Mesodermal cell (in vitro differentiated cells): Measurements from ENCODE around the gene GLS.

Source experiments
- H3K27ac ChIP-seq: 2 replicates; pipeline ENCODE4 v1.7.0; 2013; ENCODE audit warnings: mild to moderate bottlenecking, low read depth, low read length, moderate library complexity; ENCODE audit not compliant: severe bottlenecking
- H3K36me3 ChIP-seq: 2 replicates; pipeline ENCODE4 v1.7.1; 2013; ENCODE audit warnings: mild to moderate bottlenecking, low read length, moderate library complexity; ENCODE audit not compliant: control insufficient read depth, insufficient read depth
- H3K4me1 ChIP-seq: one replicate; pipeline ENCODE4 v1.7.1; 2013; ENCODE audit warnings: mild to moderate bottlenecking, low read length; ENCODE audit not compliant: insufficient read depth, control insufficient read depth, poor library complexity, severe bottlenecking
- H3K4me3 ChIP-seq: 2 replicates; pipeline ENCODE4 v1.7.0; 2013; ENCODE audit warnings: low read length, control low read depth, mild to moderate bottlenecking; ENCODE audit not compliant: insufficient read depth, poor library complexity, severe bottlenecking; ENCODE audit errors: extremely low read depth
- H3K9me3 ChIP-seq: 2 replicates; pipeline ENCODE4 v1.7.1; 2013; ENCODE audit warnings: mild to moderate bottlenecking, low read length, moderate library complexity; ENCODE audit not compliant: control insufficient read depth
- WGBS, 2 experiments: methylation state at CpG; one replicate each; pipeline ENCODE4 v1.1.5; 2013; ENCODE audit warnings: missing lambda C conversion rate in 2 of 2; ENCODE audit not compliant: insufficient coverage in 2 of 2; 5-methylcytosine and 5-hydroxymethylcytosine counted together

Gene GLS

DNA sequence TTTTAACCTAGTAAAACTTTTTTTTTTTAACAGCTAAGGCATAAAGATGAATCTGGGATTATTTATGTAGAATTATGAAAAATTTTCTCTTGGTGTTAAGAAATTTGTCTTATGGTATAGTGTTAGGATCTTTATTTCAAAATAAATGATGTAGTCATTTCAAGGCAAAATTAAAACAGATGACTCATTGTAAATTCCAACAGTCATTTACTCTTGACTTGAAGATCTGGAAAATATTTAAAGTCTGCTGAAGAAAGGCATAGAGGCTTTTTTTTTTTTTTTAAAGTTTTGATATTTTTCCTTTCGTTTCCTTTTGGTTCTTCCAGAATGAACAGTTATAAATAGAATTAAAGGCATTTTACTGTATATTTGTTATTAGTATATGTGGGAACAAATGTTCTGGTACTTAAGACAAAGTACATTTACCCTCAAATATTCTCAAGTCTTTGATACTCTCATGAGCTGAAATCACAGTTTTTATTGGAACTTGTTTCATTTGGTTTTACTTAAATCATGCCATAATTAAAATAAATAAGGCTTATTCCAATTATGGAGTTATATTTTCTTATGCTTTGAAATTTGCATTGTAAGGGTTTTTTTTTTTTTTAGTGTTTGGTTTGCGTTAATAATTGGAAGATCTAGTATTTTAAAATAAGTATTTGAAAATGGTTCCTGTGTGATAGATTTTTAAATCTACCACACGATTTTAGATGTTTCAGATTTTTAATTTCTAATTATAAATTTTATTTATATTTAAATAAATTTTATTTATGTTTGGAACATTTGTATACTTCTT, 29.9 kb downstream of the GLS start:
- H3K4me1 ChIP-seq, result peaks cover 6% of the 10 kb centered on the region
- no CpG with 5 or more reads among the region's 3 CpGs for WGBS, 2 experiments
- no peak overlapping the region for H3K4me3 ChIP-seq
- H3K9me3 ChIP-seq, result no peaks in the 10 kb centered on the region
- peaks cover 47% of the 10 kb centered on the region for H3K36me3 ChIP-seq
- no peak overlapping the region for H3K27ac ChIP-seq

DNA sequence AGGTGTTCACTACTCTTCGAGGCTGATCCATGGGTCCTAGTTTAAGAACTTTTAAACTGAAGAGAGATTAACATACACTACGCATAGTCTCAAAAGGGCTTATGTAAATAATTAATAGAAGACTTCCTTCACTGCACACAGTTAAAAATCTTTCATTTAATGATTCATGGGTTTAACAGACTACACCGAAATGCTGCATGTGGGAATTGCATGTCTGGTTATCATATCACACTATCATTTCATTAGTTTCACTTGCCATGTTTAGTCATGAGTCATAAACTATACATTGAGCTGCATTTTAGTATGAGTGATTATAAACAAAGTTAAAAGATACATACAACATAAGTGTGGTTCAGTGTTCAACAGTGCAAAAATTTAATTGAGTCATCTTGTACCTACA, 31.2 kb downstream of the GLS start:
- no peak overlapping the region for H3K27ac ChIP-seq
- H3K4me1 ChIP-seq, result peaks cover 6% of the 10 kb centered on the region
- whole genome bisulfite sequencing, 2 experiments, result 100% methylated on average over 1 of the region's 3 CpGs
- no peak overlapping the region for H3K4me3 ChIP-seq
- peaks cover 59% of the 10 kb centered on the region for H3K36me3 ChIP-seq
- H3K9me3 ChIP-seq, result no peaks in the 10 kb centered on the region

DNA sequence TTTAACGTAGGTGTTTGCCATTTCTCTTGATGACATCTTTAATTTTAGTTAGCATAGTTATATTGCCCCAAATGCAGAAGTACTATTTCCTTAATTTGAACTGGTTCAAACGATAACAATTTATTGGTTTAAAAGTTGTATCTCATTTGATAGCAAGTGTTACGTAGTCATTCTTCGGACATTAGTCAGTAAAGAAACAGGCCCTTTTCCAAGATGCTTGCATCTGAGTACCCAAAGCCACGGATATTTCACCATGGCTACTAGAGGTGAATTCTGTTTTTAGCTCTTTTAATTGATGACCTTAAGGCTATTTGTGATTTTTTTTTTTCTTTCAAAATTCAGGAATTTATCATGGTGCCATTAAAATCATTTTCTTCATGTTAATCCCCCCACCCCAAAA, 32.1 kb downstream of the GLS start:
- WGBS, 2 experiments, result 94 to 100% methylated on average over 3 of the region's 5 CpGs
- Histone ChIP-seq H3K4me1 (peaks cover 6% of the 10 kb centered on the region), H3K4me3 (no peak overlapping the region), H3K27ac (no peak overlapping the region), H3K36me3 (peaks cover 65% of the 10 kb centered on the region), H3K9me3 (no peaks in the 10 kb centered on the region)

DNA sequence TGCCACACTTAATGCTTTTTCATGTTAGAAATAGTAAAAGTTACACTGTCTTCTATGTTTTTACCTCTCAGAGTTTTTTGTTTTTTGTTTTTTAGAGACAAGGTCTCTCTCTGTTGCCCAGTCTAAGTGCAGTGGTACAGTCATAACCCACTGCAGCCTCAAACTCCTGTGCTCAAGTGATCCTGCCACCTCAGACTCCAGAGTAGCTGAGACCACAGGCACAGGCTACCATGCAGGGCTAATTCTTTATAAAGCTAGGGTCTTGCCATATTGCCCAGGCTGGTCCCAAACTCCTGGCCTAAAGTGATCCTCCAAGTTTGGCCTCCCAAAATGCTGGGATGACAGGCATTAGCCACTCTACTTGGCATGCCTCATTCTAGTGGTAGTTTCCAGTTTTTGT, 33.1 kb downstream of the GLS start:
- Histone ChIP-seq H3K27ac (no peak overlapping the region), H3K4me3 (no peak overlapping the region), H3K36me3 (peaks cover 66% of the 10 kb centered on the region), H3K4me1 (peaks cover 6% of the 10 kb centered on the region), H3K9me3 (no peaks in the 10 kb centered on the region)

DNA sequence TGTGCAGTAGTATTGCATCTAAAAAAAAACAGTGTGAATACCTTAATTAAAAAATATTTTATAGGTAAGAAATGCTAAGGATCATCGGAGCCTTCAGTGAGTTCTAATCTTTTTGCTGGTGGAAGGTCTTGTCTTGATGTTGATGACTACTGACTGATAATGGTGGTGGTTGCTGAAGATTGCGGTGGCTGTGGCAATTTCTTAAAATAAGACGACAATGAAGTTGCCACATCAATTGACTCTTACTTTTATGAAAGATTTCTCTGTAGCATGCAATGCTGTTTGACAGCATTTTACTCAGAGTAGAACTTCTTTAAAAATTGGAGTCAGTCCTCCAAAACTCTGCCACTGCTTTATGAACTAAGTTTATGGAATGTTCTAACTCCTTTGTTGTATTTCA, 36.2 kb downstream of the GLS start:
- H3K27ac ChIP-seq, result no peak overlapping the region
- peaks cover 3% of the 10 kb centered on the region for H3K4me1 ChIP-seq
- peaks cover 61% of the 10 kb centered on the region for H3K36me3 ChIP-seq
- 100% methylated on average over 1 of the region's 3 CpGs; no CpG with 5 or more reads in 1 of the 2 experiments for WGBS, 2 experiments
- no peaks in the 10 kb centered on the region for H3K9me3 ChIP-seq
- no peak overlapping the region for H3K4me3 ChIP-seq

DNA sequence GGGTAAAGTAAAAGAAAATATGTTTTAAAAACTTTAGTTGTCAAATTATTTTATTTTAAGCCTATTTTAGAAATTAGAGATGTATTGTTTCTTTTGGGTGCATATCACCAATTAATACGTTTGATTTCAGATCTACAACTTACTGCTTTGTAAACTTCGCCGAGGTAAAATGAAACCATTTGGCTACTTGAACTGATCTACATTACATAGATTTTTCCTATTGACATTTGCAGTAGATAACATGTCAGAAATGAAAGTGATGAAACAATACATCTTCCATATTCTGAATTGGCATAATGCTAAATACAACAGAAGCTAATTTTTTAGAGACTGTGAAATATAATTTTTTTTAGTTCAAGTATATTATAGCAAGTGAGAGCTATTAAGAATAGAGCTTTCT, 39.5 kb downstream of the GLS start:
- peaks cover 9% of the 10 kb centered on the region for H3K4me1 ChIP-seq
- H3K4me3 ChIP-seq, result no peak overlapping the region
- no peak overlapping the region for H3K27ac ChIP-seq
- no peaks in the 10 kb centered on the region for H3K9me3 ChIP-seq
- peaks cover 66% of the 10 kb centered on the region for H3K36me3 ChIP-seq
- no CpG with 5 or more reads among the region's 3 CpGs for WGBS, 2 experiments

DNA sequence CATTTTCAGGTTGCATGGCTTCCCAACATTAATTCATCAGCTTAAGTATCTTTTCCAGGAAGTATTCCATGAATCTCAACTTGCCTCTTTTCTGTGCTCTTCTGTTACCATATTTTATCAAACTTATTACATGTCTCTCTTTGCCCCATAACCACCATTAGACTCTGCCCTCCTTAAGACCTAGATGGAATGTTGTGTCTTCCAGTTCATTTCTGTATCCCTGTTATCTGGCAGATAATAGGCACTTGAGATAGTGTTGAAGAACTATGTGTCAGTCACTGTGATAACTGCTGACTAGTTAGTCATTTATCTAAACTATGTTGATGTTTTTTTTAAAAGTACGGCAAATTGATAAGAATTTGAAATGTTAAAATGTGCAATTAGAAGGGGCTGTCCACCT, 41.8 kb downstream of the GLS start:
- Histone ChIP-seq H3K36me3 (peaks cover 66% of the 10 kb centered on the region), H3K9me3 (no peaks in the 10 kb centered on the region), H3K4me1 (peaks cover 9% of the 10 kb centered on the region), H3K27ac (no peak overlapping the region), H3K4me3 (no peak overlapping the region)
- WGBS, 2 experiments, result no CpG with 5 or more reads among the region's 1 CpG

DNA sequence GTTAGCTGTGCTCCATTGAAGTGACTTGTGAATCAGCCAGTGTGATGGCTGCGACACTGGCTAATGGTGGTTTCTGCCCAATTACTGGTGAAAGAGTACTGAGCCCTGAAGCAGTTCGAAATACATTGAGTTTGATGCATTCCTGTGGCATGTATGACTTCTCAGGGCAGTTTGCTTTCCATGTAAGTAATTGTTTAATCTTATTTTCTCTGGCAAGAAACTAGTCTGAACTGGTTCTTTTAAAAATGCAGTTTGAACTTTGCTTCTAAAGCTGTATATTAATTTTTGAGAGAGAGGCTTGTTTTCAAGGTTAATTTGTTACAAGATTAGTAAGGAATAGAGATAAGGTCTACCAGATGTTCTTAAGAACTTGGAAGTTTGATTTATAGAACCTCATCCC, 46.7 kb downstream of the GLS start:
- no peaks in the 10 kb centered on the region for H3K9me3 ChIP-seq
- H3K4me1 ChIP-seq, result peaks cover 2% of the 10 kb centered on the region
- peaks cover 69% of the 10 kb centered on the region for H3K36me3 ChIP-seq
- H3K4me3 ChIP-seq, result no peak overlapping the region
- no peak overlapping the region for H3K27ac ChIP-seq
- WGBS, 2 experiments, result 95 to 100% methylated on average over 2 of the region's 2 CpGs

DNA sequence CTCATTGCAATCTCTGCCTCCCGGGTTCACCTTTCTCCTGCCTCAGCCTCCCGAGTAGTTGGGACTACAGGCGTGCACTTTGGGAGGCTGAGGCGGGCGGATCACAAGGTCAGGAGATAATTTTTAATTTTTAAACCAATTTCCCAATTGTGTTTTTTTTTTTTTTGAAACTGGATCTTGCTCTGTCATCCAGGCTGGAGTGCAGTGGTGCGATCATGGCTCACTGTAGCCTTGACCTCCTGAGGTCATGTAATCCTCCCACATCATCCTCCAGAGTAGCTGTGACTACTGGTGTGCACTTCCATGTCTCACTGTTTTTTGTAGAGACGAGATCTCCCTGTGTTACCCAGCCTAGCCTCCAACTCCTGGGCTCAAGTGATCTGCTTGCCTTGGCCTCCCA, 49.3 kb downstream of the GLS start:
- Histone ChIP-seq H3K36me3 (peaks cover 53% of the 10 kb centered on the region), H3K4me3 (no peak overlapping the region)
- 91 to 97% methylated on average over 4 to 6 of the region's 7 CpGs for WGBS, 2 experiments

DNA sequence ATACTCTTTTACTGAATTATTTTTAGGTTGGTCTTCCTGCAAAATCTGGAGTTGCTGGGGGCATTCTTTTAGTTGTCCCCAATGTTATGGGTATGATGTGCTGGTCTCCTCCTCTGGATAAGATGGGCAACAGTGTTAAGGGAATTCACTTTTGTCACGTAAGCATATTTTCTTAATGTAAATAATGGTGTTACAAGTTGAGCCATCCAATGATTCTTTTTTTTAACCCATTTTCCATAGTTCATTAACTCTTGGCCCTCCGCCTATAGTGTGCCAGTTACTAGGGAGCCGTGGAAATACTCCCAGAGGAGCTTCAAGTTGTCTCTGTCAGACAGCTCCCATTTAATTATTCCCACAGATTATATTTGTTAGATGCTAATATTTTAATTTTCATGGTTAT, 49.8 kb downstream of the GLS start:
- H3K9me3 ChIP-seq, result no peaks in the 10 kb centered on the region
- H3K4me1 ChIP-seq, result no peaks in the 10 kb centered on the region
- no CpG with 5 or more reads among the region's 3 CpGs for WGBS, 2 experiments
- no peak overlapping the region for H3K4me3 ChIP-seq
- peaks cover 49% of the 10 kb centered on the region for H3K36me3 ChIP-seq
- H3K27ac ChIP-seq, result no peak overlapping the region

More for the DNA sequence above, 49.3 kb downstream of the GLS start:
- H3K4me1 ChIP-seq, result no peaks in the 10 kb centered on the region
- H3K9me3 ChIP-seq, result no peaks in the 10 kb centered on the region
- no peak overlapping the region for H3K27ac ChIP-seq

DNA sequence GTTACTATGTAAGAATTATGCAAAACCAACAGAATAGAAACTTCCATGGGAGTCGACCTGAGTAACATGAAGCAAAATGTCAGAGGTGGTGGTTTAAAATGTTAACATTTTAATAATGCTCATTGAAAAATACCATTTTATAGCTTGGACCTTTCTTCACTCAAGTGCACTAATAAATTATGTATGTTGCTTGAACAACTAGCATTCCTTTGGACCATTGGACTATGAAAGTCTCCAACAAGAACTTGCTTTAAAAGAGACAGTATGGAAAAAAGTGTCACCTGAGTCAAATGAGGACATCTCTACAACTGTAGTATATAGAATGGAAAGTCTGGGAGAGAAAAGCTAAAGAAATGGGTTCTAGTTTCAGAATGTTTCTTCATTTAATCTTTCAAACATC, 51.9 kb downstream of the GLS start:
- H3K4me1 ChIP-seq, result no peaks in the 10 kb centered on the region
- no peaks in the 10 kb centered on the region for H3K9me3 ChIP-seq
- H3K36me3 ChIP-seq, result peaks cover 29% of the 10 kb centered on the region
- no CpG with 5 or more reads among the region's 1 CpG for WGBS, 2 experiments
- H3K4me3 ChIP-seq, result no peak overlapping the region
- no peak overlapping the region for H3K27ac ChIP-seq
